Measurements from ENCODE around the gene LAMA4. TPM values are rescaled to one million over a fixed set of nuclear protein-coding genes. Genes with fewer than 3 reads are reported as not detected.

Gene LAMA4
- polyA plus RNA-seq, 1 donor from 2014 or later, result 0.69 TPM

GRCh38 chr6:112274774-112275173 lies 20.4 kb upstream of the LAMA4 start:
- no peaks in the 10 kb centered on the region for H3K36me3 ChIP-seq (ENCODE audit: insufficient read depth, low read length)
- H3F3A ChIP-seq (ENCODE audit: insufficient read depth, low read length, poor library complexity, severe bottlenecking), result no peaks in the 10 kb centered on the region
- no peak for TF ChIP-seq TAF1 (IDR thresholded peaks at IDR 0.05; ENCODE audit: low read depth)
- no peak for TF ChIP-seq MXI1 (conservative IDR thresholded peaks at IDR 0.05; ENCODE audit: poor library complexity, severe bottlenecking)
- TF ChIP-seq, protein P1, sequence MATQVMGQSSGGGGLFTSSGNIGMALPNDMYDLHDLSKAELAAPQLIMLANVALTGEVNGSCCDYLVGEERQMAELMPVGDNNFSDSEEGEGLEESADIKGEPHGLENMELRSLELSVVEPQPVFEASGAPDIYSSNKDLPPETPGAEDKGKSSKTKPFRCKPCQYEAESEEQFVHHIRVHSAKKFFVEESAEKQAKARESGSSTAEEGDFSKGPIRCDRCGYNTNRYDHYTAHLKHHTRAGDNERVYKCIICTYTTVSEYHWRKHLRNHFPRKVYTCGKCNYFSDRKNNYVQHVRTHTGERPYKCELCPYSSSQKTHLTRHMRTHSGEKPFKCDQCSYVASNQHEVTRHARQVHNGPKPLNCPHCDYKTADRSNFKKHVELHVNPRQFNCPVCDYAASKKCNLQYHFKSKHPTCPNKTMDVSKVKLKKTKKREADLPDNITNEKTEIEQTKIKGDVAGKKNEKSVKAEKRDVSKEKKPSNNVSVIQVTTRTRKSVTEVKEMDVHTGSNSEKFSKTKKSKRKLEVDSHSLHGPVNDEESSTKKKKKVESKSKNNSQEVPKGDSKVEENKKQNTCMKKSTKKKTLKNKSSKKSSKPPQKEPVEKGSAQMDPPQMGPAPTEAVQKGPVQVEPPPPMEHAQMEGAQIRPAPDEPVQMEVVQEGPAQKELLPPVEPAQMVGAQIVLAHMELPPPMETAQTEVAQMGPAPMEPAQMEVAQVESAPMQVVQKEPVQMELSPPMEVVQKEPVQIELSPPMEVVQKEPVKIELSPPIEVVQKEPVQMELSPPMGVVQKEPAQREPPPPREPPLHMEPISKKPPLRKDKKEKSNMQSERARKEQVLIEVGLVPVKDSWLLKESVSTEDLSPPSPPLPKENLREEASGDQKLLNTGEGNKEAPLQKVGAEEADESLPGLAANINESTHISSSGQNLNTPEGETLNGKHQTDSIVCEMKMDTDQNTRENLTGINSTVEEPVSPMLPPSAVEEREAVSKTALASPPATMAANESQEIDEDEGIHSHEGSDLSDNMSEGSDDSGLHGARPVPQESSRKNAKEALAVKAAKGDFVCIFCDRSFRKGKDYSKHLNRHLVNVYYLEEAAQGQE (IDR thresholded peaks at IDR 0.05; ENCODE audit: borderline replicate concordance), result no peak
- TF ChIP-seq RAD21 (conservative IDR thresholded peaks at IDR 0.05), result no peak
- no peak for TF ChIP-seq SMC3 (conservative IDR thresholded peaks at IDR 0.05; ENCODE audit: poor library complexity)
- no peak for TF ChIP-seq EP300 (conservative IDR thresholded peaks at IDR 0.05; ENCODE audit: poor library complexity, severe bottlenecking)
- TF ChIP-seq, protein P2, sequence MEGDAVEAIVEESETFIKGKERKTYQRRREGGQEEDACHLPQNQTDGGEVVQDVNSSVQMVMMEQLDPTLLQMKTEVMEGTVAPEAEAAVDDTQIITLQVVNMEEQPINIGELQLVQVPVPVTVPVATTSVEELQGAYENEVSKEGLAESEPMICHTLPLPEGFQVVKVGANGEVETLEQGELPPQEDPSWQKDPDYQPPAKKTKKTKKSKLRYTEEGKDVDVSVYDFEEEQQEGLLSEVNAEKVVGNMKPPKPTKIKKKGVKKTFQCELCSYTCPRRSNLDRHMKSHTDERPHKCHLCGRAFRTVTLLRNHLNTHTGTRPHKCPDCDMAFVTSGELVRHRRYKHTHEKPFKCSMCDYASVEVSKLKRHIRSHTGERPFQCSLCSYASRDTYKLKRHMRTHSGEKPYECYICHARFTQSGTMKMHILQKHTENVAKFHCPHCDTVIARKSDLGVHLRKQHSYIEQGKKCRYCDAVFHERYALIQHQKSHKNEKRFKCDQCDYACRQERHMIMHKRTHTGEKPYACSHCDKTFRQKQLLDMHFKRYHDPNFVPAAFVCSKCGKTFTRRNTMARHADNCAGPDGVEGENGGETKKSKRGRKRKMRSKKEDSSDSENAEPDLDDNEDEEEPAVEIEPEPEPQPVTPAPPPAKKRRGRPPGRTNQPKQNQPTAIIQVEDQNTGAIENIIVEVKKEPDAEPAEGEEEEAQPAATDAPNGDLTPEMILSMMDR (IDR thresholded peaks at IDR 0.05; ENCODE audit: poor library complexity, severe bottlenecking), result no peak
- no peak for TF ChIP-seq EZH2 (IDR thresholded peaks at IDR 0.05; ENCODE audit: borderline replicate concordance, insufficient read depth, low read length, poor library complexity, severe bottlenecking)
- no peak for TF ChIP-seq POLR2AphosphoS5 (IDR thresholded peaks at IDR 0.05)
- no peak overlapping the region for H3K27ac ChIP-seq (ENCODE audit: low read length)
- H3K79me2 ChIP-seq (replicated peaks; ENCODE audit: insufficient read depth, low read length), result no peaks in the 10 kb centered on the region
- no peak overlapping the region for H3K9ac ChIP-seq (ENCODE audit: low read length)
- no peak overlapping the region for H2AFZ ChIP-seq (ENCODE audit: low read depth, low read length)
- no peaks in the 10 kb centered on the region for H3K27me3 ChIP-seq (ENCODE audit: insufficient read depth, low read depth, low read length)
- H3K4me2 ChIP-seq (ENCODE audit: low read length), result no peak overlapping the region
- H3K9me3 ChIP-seq (ENCODE audit: low read length), result no peaks in the 10 kb centered on the region
- no peaks in the 10 kb centered on the region for H3K9me2 ChIP-seq (ENCODE audit: insufficient read depth, low read length)
- H3K4me3 ChIP-seq (ENCODE audit: low read length), result no peak overlapping the region
- H4K20me1 ChIP-seq (ENCODE audit: insufficient read depth), result no peaks in the 10 kb centered on the region

DNA sequence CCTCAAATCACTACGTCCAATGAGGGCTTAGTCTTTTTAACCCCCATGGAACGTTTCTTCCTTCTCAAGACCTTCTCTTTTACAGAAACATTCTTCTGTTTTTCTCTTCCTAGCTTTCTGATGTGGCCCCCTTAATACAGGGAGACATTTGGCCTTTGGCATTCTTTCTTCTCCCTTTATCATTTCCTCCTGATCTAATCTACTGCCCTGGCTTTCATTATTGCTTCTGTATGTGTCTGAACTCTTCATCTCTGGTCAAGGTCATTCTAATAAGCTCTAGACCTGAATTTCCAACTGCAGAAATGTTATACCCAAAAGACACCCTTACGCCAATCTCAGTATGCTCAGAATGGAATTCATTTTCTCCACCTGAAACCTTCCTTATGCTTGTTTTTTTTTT lies 18.4 kb upstream of the LAMA4 start:
- H3K9me3 ChIP-seq (ENCODE audit: low read length), result no peaks in the 10 kb centered on the region
- no peak overlapping the region for H3K4me2 ChIP-seq (ENCODE audit: low read length)
- H3K27ac ChIP-seq (ENCODE audit: low read length), result no peak overlapping the region
- no peaks in the 10 kb centered on the region for H3K9me2 ChIP-seq (ENCODE audit: insufficient read depth, low read length)
- TF ChIP-seq RAD21 (conservative IDR thresholded peaks at IDR 0.05), result no peak
- no peak for TF ChIP-seq SMC3 (conservative IDR thresholded peaks at IDR 0.05; ENCODE audit: poor library complexity)
- no peak overlapping the region for H3K9ac ChIP-seq (ENCODE audit: low read length)
- no peaks in the 10 kb centered on the region for H3K36me3 ChIP-seq (ENCODE audit: insufficient read depth, low read length)
- H4K20me1 ChIP-seq (ENCODE audit: insufficient read depth), result no peaks in the 10 kb centered on the region
- no peaks in the 10 kb centered on the region for H3F3A ChIP-seq (ENCODE audit: insufficient read depth, low read length, poor library complexity, severe bottlenecking)
- no peaks in the 10 kb centered on the region for H3K27me3 ChIP-seq (ENCODE audit: insufficient read depth, low read depth, low read length)
- no peak overlapping the region for H2AFZ ChIP-seq (ENCODE audit: low read depth, low read length)
- H3K79me2 ChIP-seq (replicated peaks; ENCODE audit: insufficient read depth, low read length), result no peaks in the 10 kb centered on the region
- H3K4me3 ChIP-seq (ENCODE audit: low read length), result no peak overlapping the region

GRCh38 chr6:112270756-112271155 lies 16.4 kb upstream of the LAMA4 start:
- H4K20me1 ChIP-seq (ENCODE audit: insufficient read depth), result no peaks in the 10 kb centered on the region
- H3K79me2 ChIP-seq (replicated peaks; ENCODE audit: insufficient read depth, low read length), result no peaks in the 10 kb centered on the region
- no peak overlapping the region for H3K4me2 ChIP-seq (ENCODE audit: low read length)
- H2AFZ ChIP-seq (ENCODE audit: low read depth, low read length), result no peak overlapping the region
- no peaks in the 10 kb centered on the region for H3K36me3 ChIP-seq (ENCODE audit: insufficient read depth, low read length)
- TF ChIP-seq, protein P2 (IDR thresholded peaks at IDR 0.05; ENCODE audit: poor library complexity, severe bottlenecking), result no peak
- TF ChIP-seq POLR2AphosphoS5 (IDR thresholded peaks at IDR 0.05) (no peak), EZH2 (IDR thresholded peaks at IDR 0.05; ENCODE audit: borderline replicate concordance, insufficient read depth, low read length, poor library complexity, severe bottlenecking) (no peak), SMC3 (conservative IDR thresholded peaks at IDR 0.05; ENCODE audit: poor library complexity) (no peak), RAD21 (conservative IDR thresholded peaks at IDR 0.05) (no peak), TAF1 (IDR thresholded peaks at IDR 0.05; ENCODE audit: low read depth) (no peak)
- H3K27ac ChIP-seq (ENCODE audit: low read length), result no peak overlapping the region
- no peak overlapping the region for H3K9ac ChIP-seq (ENCODE audit: low read length)
- H3K9me3 ChIP-seq (ENCODE audit: low read length), result no peaks in the 10 kb centered on the region
- no peaks in the 10 kb centered on the region for H3F3A ChIP-seq (ENCODE audit: insufficient read depth, low read length, poor library complexity, severe bottlenecking)
- no peaks in the 10 kb centered on the region for H3K27me3 ChIP-seq (ENCODE audit: insufficient read depth, low read depth, low read length)
- H3K4me3 ChIP-seq (ENCODE audit: low read length), result no peak overlapping the region
- H3K9me2 ChIP-seq (ENCODE audit: insufficient read depth, low read length), result no peaks in the 10 kb centered on the region
